ENCODE measurements around the gene CDH9.

The CDH9 gene, protein sequence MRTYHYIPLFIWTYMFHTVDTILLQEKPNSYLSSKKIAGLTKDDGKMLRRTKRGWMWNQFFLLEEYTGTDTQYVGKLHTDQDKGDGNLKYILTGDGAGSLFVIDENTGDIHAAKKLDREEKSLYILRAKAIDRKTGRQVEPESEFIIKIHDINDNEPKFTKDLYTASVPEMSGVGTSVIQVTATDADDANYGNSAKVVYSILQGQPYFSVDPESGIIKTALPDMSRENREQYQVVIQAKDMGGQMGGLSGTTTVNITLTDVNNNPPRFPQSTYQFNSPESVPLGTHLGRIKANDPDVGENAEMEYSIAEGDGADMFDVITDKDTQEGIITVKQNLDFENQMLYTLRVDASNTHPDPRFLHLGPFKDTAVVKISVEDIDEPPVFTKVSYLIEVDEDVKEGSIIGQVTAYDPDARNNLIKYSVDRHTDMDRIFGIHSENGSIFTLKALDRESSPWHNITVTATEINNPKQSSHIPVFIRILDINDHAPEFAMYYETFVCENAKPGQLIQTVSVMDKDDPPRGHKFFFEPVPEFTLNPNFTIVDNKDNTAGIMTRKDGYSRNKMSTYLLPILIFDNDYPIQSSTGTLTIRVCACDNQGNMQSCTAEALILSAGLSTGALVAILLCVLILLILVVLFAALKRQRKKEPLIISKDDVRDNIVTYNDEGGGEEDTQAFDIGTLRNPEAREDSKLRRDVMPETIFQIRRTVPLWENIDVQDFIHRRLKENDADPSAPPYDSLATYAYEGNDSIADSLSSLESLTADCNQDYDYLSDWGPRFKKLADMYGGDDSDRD

DNA sequence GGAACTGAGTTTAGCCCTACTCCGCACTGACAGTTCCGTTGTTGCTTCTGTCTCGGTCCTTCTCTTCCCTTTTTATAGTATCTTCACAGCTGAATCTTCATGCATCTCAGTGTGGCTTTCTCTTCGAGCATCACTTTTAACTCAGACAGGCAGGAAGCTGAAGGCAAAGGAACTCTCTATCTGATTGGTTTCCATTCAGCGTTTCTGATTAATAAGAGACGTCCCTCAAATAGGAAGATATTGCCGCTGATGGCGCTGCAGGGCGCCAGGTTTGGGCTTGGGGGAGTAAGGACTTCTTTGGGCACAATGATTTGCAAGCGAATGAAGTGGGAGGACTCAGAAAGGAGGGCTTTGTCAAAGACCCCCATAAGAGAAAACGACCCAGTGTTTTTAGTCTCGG lies at the start of gene CDH9:
CDH9 (minus strand) TSS at position 111 of the 400 bp plus-strand sequence. CDS start 50,253 bp downstream, outside the sequence.
- no peak for DNase-seq (ENCODE audit: low spot score)

DNA sequence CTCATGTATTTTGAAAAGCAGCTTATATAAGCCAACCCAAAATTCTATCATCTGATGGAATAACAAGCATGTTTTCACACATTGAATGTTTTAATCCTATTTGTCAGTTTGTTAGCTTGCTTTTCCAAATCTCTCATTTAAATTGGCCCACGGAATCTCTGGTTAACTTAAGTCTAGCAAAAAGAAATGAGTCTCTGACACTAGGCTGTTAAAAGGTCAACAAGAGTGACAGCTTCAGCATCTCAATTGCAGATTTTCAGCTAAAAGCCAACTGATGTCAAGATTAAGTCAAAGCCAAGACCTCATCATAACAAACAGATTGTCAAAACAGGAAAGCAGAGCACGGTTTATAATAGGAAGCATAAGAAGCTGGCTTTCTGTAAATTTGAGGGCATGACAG lies 49.4 kb upstream of the CDH9 start:
- DNase-seq (ENCODE audit: low spot score) = no peak

DNA sequence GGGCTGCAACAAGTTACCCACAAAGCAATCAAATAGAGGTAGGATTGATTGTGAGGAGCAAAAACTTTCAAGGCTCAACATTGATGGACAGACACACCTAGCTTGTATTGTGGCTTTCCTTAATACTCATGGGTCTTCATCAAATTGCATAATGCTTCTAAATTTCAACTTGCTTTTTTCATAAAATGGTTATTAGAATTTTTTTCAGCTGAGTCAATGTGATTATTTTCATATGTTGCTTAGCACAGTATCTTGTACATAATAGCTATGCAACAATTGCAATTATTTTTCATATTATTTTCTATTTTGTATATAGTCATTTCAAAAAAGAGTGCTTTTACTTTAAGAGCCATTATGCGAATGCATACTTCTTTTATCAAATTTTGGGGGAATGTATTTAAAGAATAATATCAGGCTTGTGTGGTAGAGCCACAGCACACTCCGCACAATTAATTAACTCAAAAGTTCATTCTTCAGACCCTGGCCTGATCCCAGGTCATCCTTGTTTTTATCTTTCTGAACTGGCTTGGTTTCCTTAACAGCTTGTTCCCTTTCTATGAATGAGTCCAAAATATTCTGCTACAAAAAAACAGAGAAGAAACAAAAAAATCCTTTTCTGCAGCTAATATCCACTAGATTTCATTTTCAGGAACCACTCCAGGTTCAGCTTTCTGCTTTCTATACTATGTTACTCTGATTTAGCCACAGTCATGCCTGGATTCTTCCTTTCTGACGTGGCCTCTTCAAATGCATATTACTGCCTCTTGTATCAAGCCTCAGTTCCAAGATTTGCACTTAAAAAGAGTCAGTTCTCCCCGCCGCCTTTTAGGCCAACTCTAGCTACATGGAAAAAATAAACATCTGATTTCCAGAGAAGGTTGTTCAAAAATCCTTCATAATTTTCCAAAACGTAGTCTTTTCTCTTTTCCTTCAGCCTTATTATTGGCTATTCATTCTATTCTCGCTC lies 45.3 kb upstream of the CDH9 start:
- DNase-seq (ENCODE audit: low spot score) = no peak

DNA sequence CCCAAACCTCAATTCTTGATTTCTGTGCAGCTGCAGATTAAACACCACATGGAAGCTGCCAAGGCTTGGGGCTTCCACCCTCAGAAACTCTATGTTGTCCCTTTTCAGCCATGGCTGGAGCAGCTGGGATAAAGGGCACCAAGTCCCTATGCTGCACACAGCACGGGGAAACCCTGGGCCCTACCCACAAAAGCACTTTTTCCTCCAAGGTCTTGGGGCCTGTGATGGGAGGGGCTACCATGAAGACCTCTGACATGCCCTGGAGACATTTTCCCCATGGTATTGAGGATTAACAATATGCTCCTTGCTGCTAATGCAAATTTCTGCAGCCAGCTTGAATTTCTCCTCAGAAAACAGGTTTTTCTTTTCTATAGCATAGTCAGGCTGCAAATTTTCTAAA lies 41.8 kb upstream of the CDH9 start:
- no peak for DNase-seq (ENCODE audit: low spot score)

DNA sequence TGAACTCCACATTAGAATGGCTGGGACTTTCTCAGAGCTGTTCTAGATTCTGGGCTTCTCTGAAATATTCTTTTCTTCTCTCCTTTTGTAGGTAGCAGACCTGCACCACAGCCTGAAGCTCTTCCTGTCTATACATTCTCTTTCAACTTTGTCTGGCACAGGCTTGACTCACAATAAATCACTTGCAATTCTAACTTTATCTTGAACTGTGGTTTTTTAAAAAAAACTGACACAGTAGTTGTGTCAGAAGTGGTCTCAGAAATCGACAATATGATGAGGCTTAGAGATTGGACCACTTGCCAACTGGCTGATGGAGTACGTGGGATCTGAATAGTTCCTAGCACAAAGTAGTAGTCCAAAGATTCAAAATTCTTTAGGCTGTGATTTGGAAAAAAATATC lies 24.1 kb upstream of the CDH9 start:
- DNase-seq (ENCODE audit: low spot score) = no peak

DNA sequence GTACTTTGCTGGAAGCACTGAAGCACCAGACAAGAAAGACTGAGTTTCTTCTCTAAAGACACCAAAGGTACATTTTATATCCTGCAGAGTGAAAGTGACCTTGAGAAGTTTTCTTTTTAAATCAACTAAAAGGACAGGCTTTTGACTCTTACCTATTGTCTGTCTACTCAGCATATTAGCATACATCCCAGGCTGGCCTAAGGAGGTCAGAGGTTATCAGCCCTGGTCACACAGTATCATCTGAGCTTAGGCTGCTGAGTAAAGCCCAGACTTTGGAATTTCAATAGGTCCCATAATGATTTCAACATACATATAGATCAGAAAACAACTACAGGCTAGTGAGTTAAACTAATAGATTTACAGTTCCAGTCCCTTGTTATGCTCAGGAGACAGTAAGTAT lies 10.1 kb upstream of the CDH9 start:
- DNase-seq (ENCODE audit: low spot score) = no peak

DNA sequence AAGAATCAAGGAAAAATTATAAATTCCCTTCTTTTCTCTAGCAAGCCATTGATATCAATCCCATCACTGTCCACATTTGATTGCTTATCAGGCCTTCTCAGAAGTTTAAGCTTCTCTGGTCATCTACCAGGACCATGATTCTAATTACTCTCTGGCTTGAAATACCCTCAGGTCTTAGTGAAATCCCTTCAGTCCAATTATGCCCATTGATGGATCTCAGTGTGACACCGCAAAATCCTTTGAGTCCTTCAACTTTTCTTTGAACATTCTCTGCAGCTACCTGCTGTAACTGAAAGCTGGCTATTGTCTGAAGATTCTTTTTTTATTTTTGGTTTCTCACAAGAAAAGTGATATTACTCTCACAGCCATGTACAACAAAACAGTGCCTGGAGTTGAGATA lies 3.0 kb upstream of the CDH9 start:
- DNase-seq (ENCODE audit: low spot score) = no peak

DNA sequence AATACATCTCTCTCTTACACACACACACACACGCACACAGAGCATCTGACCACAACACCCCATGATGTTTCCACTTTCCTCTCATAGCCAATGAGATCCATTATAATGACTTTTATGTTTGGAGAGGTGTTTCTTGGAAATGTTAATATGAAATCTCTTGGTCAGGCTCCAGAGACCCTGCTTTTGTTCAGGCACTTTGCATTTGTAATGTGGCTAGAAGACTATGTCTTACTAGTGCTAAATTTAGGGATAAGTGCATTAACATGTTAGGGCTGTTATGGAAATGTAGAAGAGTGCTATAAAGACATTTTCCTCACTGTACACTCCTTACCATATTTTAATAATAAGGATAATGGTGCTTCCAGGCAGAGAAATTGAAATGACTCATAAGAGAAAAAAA lies 3.8 kb downstream of the CDH9 start:
- DNase-seq (ENCODE audit: low spot score) = no peak

DNA sequence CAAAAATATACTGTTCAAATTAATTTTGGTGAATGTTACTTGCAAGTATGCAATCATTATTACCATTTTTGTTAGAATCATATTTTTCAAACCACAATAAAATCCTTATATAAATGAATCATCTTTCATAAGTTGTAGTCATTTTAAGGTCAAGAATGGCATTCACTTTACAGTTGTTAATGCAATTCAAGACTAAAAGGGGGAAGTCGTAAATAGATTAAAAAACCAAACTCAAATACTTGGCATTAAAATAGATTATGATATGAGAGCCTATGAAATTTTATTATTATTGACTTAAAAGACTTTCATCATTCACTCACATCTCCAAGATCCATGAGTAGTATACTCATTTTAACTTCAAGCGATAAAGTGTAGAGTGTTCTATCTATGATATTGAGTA lies 11.6 kb downstream of the CDH9 start:
- DNase-seq (ENCODE audit: low spot score) = no peak

DNA sequence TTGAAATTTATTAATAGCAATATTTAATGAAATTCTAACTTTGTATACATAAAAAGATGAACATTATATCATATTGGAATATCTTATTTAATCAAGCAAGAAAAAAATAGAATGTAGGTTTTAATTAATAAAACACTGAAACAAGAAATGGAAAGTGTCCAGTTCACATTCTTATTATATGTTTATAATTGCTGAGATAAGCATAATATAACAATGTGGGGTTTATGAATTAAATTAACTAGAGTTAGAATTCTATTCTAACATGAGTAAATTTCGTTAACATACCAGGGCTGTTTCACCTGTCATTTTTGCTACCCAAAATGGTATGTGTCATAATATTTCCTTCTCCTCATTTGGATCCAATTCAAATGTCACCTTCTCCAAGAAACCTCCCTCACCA lies 12.3 kb downstream of the CDH9 start:
- DNase-seq (ENCODE audit: low spot score) = no peak

DNA sequence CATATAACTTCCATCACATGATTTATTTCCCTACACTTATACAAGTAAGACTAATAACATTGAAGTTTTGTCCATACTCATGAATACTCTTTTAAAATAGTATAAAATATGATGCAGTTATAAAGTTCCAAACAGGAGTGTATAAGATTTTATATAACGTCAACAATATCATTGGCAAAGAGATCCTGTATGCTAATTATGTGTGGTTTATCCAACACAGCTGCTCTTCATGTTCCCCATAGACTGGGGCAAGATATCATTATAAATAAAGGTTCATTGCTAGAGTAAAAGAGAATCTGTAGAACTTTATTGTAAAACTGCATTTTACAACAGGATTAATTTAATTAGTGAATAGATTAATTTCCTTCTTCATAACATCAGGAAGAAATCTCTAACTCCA lies 16.9 kb downstream of the CDH9 start:
- no peak for DNase-seq (ENCODE audit: low spot score)

DNA sequence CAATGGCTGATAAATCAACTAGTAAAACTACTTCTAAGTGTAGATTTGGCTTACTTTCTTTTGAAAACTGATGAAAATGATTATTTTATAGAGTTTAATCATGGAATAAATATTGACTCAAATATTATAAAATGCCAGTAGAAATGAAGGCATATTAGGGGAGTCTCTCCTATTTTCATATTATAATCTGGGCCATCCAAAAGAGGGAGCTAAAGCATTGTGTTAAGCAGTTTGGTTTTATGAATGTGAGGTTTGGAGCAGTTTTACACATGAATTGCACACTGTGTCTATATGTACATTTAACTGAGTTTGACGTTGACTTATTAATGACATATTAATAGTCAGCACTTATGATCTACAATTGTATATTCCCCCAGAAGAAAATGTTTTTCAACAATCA lies 17.4 kb downstream of the CDH9 start:
- no peak for DNase-seq (ENCODE audit: low spot score)

DNA sequence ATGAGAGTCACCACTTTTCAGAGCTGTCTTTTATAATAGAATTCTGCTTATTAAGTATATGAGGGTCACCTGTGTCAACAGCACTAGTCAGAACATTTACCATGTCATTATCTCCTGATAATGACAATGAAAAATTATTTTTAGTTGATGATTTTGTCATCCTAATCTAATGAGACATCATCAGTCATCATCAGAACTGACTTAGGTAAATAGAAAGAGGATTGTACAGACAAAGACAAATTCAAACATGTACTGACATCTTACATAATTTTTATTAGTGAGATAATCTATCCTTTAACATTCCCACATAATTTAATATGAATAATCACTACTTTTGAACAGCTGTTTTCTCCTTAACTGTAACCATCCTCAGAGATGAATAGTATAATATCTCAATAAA lies 22.6 kb downstream of the CDH9 start:
- no peak for DNase-seq (ENCODE audit: low spot score)

DNA sequence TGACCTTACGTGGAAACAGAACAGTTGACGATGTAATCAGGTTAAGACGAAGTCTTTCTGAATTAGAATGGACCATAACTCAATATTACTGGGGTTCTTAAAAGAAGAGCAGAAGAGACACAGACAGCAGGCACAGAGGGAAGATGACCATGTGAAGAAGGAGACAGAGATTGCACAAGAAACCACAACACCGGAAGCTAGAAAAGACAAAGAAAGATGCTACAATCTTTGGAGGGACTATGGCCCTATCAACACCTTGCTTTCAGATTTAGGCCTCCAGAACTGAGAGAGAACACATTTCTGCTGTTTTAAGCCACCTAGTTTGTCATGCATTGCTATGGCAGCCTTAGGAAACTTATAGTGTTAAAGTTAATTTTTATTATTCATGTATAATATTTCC lies 27.1 kb downstream of the CDH9 start:
- no peak for DNase-seq (ENCODE audit: low spot score)

DNA sequence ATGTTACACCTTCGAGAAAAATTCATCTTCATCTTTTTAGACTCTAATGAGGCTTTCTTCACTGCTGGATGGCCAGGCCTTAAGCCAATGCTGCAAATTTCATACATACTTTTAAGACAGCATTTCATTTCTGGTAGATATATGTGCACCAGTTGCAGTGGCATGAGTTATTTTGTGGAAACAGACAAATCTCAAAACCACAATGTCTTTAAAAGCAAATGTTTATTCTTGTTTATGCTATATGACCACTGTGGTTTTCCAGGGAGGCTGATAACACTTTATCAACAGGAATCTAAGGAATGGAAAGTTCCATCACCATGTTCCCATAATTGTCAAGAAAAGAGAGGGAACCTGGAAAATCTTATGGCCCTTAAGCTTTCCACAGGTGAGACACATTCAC lies 27.7 kb downstream of the CDH9 start:
- no peak for DNase-seq (ENCODE audit: low spot score)

DNA sequence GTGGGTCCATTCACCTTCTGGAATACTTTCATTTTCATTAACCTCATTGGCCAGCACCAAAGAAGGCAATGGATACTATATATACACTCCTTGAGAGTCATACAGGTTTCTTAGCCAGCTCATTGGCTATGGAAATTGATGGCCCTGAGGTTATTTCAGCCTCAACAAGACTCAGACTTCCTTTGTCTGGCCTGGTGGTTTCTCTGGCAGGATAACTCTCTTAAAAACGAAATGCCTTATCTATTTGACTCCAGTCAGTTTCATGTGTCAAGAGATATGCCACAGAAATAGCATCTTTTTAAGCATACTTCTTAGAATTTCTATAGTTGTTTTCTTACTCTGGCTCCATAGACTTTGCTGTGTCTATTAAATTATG lies 28.9 kb downstream of the CDH9 start:
- DNase-seq (ENCODE audit: low spot score) = no peak

DNA sequence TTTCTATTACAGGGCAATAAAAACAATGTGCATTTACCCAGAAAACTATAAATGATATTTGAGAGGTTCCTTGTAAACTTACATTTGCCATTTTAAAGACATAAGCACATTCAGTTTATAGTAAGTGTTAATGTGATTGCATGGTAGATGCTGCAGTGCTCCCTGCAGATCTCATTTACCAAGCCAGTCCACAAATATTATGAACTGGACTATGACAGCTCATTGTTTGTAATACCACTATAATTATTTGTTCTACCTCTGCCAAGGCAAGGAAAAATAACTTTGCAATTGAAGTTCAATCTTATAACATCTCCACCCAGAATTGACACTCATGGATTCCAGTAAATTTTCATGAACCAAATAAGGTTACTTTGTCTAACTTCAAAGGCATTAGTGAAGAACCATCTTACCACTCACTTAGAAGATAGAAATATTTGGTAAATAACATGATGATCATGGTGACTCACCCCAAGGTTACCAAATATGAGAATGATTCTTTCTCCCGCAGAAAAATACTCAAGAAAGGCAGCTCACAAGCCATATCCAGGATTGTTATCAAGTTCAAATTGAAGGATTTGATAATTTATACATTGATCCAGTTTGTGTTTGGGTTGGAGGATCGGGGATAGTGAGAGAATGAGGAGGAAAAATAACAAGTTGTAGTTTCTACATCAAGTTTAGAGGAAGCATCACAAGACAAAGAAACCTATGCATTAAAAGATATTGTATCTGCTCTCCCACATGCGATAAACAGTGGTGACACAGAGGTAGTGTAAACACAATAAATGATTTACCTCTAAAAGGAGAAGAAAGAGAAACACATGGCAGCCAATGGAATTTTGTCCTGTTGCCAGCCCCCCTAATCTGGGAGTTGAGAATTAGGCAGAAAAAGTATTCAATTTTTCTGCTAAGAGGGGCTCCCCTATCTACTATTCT lies 29.5 kb downstream of the CDH9 start:
- no peak for DNase-seq (ENCODE audit: low spot score)

DNA sequence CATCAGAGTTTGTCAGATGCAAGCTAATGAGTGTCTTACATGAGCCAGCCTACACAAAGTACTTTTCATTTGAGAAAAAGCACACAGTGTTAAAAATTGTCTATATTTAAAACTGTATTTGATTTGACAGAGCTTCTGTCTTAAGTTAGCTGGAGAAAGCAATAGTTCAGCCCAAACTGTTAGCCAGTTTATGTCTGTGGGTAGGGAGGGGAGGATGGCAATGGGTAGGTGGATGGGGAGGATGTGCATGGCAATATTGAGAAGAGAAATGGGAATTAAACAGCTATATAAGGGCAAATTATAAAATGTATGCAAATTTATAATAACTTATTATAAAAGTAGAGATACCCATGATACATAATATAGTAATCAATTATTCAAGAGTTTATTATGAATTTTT lies 31.3 kb downstream of the CDH9 start:
- no peak for DNase-seq (ENCODE audit: low spot score)

DNA sequence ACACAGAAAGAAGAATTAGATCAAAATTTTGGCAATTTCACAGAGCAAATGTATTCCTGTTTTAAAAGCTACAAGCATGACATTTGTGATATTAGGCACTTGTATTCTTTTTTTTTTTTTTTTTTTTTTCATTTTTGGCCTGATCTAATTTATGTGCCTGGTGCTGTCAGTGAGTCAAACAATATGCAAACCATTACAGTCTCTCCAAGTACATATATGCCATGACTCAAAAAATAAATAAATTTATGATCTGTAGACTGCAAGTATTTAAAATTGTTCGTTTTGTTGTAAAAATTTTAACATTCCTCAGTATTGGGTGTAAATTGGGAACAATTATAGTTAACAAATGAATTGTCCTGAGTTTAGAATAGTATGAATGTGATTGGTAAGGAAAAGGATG lies 51.4 kb downstream of the CDH9 start:
- DNase-seq (ENCODE audit: low spot score) = no peak

DNA sequence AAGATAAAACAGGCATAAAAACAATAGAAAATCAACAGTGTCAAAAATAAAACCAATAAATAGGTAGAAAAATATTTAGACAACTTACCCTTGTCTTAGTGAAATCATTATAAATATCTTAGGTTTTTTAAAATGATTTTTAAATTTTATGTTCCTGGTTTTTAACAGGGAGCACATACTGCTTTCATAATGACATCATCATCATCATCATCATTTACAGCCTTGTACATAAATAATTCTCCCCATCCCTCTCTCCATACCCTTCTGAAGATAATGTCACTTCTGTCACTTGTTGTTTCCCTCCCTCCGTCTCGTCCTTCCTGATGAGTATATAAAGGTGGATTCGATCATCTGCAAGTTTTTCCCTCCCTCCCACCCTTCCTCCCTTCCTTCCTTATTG lies 56.6 kb downstream of the CDH9 start:
- DNase-seq (ENCODE audit: low spot score) = no peak

DNA sequence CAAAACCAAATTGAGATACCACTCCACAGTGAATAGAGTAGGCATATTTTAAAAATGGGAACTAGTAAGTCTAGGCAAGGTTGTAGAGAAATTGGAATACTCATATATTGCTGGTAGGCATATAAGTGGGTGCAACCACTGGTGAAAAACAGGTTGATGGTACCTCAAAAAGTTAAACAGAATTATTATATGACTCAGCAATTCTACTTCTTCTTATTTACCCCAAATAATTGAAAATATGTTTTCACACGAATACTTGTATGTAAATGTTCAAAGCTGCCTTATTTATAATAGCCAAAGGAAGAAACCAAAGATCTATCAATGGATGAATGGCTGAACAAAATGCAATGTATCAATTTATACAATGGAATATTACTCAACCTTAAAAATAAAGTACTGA lies 79.1 kb downstream of the CDH9 start:
- DNase-seq (ENCODE audit: low spot score) = no peak
